Measurements from ENCODE around the gene TREML4. TPM values are rescaled to one million over a fixed set of nuclear protein-coding genes. Genes with fewer than 3 reads are reported as not detected.

The TREML4 gene
- total and polyA plus RNA-seq, 2 of the 8 experiments (the other 6 are each of a cell fraction or from before 2014, with no cell fraction given) = not detected

DNA sequence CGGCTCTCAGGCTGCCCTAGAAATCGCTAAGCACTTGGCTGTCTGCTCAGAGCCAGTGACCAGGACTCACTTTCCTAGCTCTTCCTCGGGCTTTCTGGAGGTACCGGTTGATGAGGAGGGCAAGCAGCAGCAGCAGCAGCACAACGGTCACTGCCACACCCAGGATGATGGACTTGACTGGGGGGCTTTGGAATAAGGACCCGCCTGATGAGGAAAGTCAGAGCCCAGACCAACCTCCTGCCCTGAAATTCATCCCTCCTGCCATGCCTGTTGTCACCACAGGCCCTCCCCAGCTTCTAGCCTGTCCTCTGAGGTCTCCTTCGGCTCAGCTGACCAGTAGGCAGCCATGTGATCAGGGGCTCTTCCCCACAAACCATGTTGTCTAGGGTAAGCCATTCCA, 43.4 kb upstream of the TREML4 start:
- Histone ChIP-seq H4K5ac (ENCODE audit: insufficient read length, low read depth, low read length) (no peak overlapping the region), H3K27me3 (replicated peaks in 1 of 4; ENCODE audit: control insufficient read depth in 3 of 4, extremely low read depth in 1 of 4, insufficient read depth in 3 of 4, low read length in 3 of 4) (no peaks in the 10 kb centered on the region), H3K4me2 (ENCODE audit: insufficient read depth in 1 of 2, low read depth in 2 of 2, low read length in 2 of 2) (no peak overlapping the region), H3K18ac (ENCODE audit: extremely low read depth, low read length) (no peak overlapping the region), H2BK20ac (ENCODE audit: low read length) (no peak overlapping the region), H3K4ac (replicated peaks; ENCODE audit: insufficient read length, low read depth, low read length) (no peak overlapping the region), H3K79me2 (ENCODE audit: control insufficient read depth in 1 of 2, insufficient read depth in 2 of 2, low read length in 2 of 2) (no peaks in the 10 kb centered on the region), H4K8ac (ENCODE audit: extremely low read depth, insufficient read depth, low read length) (no peak overlapping the region; the same call in 1 of the 2 replicates), H3K9me3 (ENCODE audit: insufficient read depth in 2 of 2, low read depth in 1 of 2, low read length in 1 of 2) (peaks cover 1 to 7% of the 10 kb centered on the region in 2 experiments; a peak in 3 of 4 replicates), H3K36me3 (ENCODE audit: control insufficient read depth in 2 of 4, insufficient read depth in 4 of 4, low read length in 3 of 4) (no peaks in the 10 kb centered on the region), H3K23ac (ENCODE audit: insufficient read length) (no peak overlapping the region), H4K20me1 (replicated peaks in 1 of 2; ENCODE audit: control insufficient read depth in 1 of 2, insufficient read depth in 2 of 2, low read length in 2 of 2) (no peaks in the 10 kb centered on the region), H2AFZ (ENCODE audit: low read length) (no peak overlapping the region), H3K79me1 (ENCODE audit: low read depth, low read length) (no peaks in the 10 kb centered on the region), H2BK120ac (replicated peaks; ENCODE audit: low read depth, low read length) (no peak overlapping the region), H3K4me3 (ENCODE audit: extremely low read depth in 1 of 4, insufficient read depth in 2 of 4, low read depth in 3 of 4, low read length in 4 of 4) (no peak overlapping the region), H3K56ac (replicated peaks; ENCODE audit: insufficient read length, low read depth, low read length) (no peak overlapping the region), H3K14ac (ENCODE audit: insufficient read length) (no peak overlapping the region), H2AK5ac (ENCODE audit: low read depth, low read length) (no peak overlapping the region), H2BK12ac (ENCODE audit: low read depth, low read length) (no peak overlapping the region), H2BK15ac (ENCODE audit: low read length) (no peak overlapping the region; the same call in 1 of the 2 replicates), H4K91ac (replicated peaks; ENCODE audit: insufficient read length, low read length) (no peak overlapping the region), H2BK5ac (ENCODE audit: low read depth, low read length) (no peak overlapping the region), H3K27ac (ENCODE audit: low read depth, low read length) (no peak overlapping the region), H3K9ac (replicated peaks in 1 of 4; ENCODE audit: extremely low read depth in 1 of 4, low read depth in 3 of 4, low read length in 3 of 4) (no peak overlapping the region), H3K23me2 (ENCODE audit: low read depth, low read length) (no peaks in the 10 kb centered on the region; the same call in 1 of the 2 replicates), H3K4me1 (replicated peaks in 1 of 4; ENCODE audit: control insufficient read depth in 3 of 4, insufficient read depth in 4 of 4, low read length in 3 of 4) (peaks cover 0 to 4% (median 0%) of the 10 kb centered on the region in 4 experiments; a peak in 1 of 7 replicates)
- no peak for TF ChIP-seq CTBP2 (IDR thresholded peaks at IDR 0.05; ENCODE audit: borderline replicate concordance, insufficient read depth, insufficient read length, low read length)
- TF ChIP-seq NRF1 (IDR thresholded peaks at IDR 0.05; ENCODE audit: low read depth, low read length) = no peak
- TF ChIP-seq FOSL1 (IDR thresholded peaks at IDR 0.05; ENCODE audit: insufficient read depth, low read depth, low read length) = no peak
- TF ChIP-seq TAF7 (optimal IDR thresholded peaks at IDR 0.05; ENCODE audit: borderline replicate concordance, low read depth, low read length) = no peak
- TF ChIP-seq RAD21 (IDR thresholded peaks at IDR 0.05 in 1 of 2, conservative IDR thresholded peaks at IDR 0.05 in 1 of 2; ENCODE audit: low read depth in 2 of 2, low read length in 2 of 2) = no peak
- no peak for TF ChIP-seq TBP (IDR thresholded peaks at IDR 0.05; ENCODE audit: low read depth, low read length)
- no peak for TF ChIP-seq POLR2A (IDR thresholded peaks at IDR 0.05; ENCODE audit: control extremely low read depth in 1 of 2, low read depth in 2 of 2, low read length in 2 of 2)
- TF ChIP-seq PHF8 (conservative IDR thresholded peaks at IDR 0.05; ENCODE audit: low read depth, low read length) = no peak
- TF ChIP-seq SAP30 (IDR thresholded peaks at IDR 0.05; ENCODE audit: insufficient read depth, insufficient replicate concordance, low read length) = no peak
- no peak for TF ChIP-seq BCL11A (IDR thresholded peaks at IDR 0.05; ENCODE audit: low read depth in 2 of 2, low read length in 2 of 2)
- DNase-seq (ENCODE audit: low read depth in 1 of 2, low spot score in 2 of 2) (peak in 1 of 2 experiments; percentile 17), FAIRE-seq (no peak)
- POLR2A ChIA-PET (ENCODE audit: partially characterized antibody) = no interaction called here
- CTCF ChIA-PET (ENCODE audit: partially characterized antibody) = interaction anchor here (0.7 to 1.9 kb wide), 4 partner anchors 8 to 44 kb away, joined by 3 to 6 read pairs (median 4); partner anchors contain the start of gene TREML4
- WGBS, 2 experiments (ENCODE audit: extremely low coverage in 1 of 2, insufficient coverage in 1 of 2, insufficient read length in 1 of 2, insufficient replicate concordance in 2 of 2, low coverage in 1 of 2, low lambda C conversion rate in 2 of 2, missing lambda C conversion rate in 1 of 2) = 92% methylated on average over 7 of the region's 7 CpGs; no CpG with 5 or more reads in 1 of the 2 experiments
